ENCODE measurements around the gene CNBD2. TPM values are rescaled to one million over a fixed set of nuclear protein-coding genes. Genes with fewer than 3 reads are reported as not detected.
"Not testable (repeated sequence)": the region's sequence is repeated elsewhere in the genome, so short reads cannot be mapped to it uniquely, and the experiment has no call there.

CNBD2 gene
- total and polyA plus RNA-seq, 7 donors = 1.7 to 14.6 (median 7.1) TPM

GRCh38 chr20:35994994-35995453 is 26.6 kb downstream of the CNBD2 start:
- DNase-seq = peak; percentile 87
- intact Hi-C loops (cut with DNase I) = loop anchor here (1.0 to 5.0 kb wide), 2 partner anchors 143 to 202 kb away; no protein-coding TSS in a partner anchor
- Histone ChIP-seq H3K27ac (no peak overlapping the region), H3K27me3 (no peaks in the 10 kb centered on the region), H3K36me3 (no peaks in the 10 kb centered on the region), H3K4me3 (no peak overlapping the region), H3K4me1 (no peaks in the 10 kb centered on the region), H3K9me3 (no peaks in the 10 kb centered on the region)
- WGBS, 2 donors = 1 to 3% methylated on average over 6 of the region's 6 CpGs
- peak; percentile 68 to 82 (median 78) for TF ChIP-seq CTCF (IDR thresholded peaks at IDR 0.05)
- TF ChIP-seq EP300 (IDR thresholded peaks at IDR 0.05) = no peak
- TF ChIP-seq POLR2A (IDR thresholded peaks at IDR 0.05) = no peak
- no peak for TF ChIP-seq POLR2AphosphoS5 (IDR thresholded peaks at IDR 0.05)

GRCh38 chr20:35996492-35996891 is 28.1 kb downstream of the CNBD2 start:
- DNase-seq; H3K4me1 ChIP-seq; intact Hi-C loops (cut with DNase I); H3K36me3 ChIP-seq; H3K27ac ChIP-seq; H3K9me3 ChIP-seq; H3K27me3 ChIP-seq; H3K4me3 ChIP-seq: not testable (repeated sequence)
- WGBS, 2 donors = 94 to 96% methylated on average over 8 of the region's 8 CpGs

- H3K9me3 ChIP-seq; DNase-seq; H3K36me3 ChIP-seq; H3K4me3 ChIP-seq; H3K27me3 ChIP-seq; H3K27ac ChIP-seq; H3K4me1 ChIP-seq; intact Hi-C loops (cut with DNase I): not testable (repeated sequence)
- WGBS, 2 donors = 96 to 97% methylated on average over 23 to 24 of the region's 34 CpGs
Observed at GRCh38 chr20:36001331-36001730, 32.9 kb downstream of the CNBD2 start.

- no peak overlapping the region for H3K4me3 ChIP-seq
- DNase-seq = no peak
- no peaks in the 10 kb centered on the region for H3K4me1 ChIP-seq
- TF ChIP-seq POLR2AphosphoS5 (IDR thresholded peaks at IDR 0.05) (no peak), POLR2A (IDR thresholded peaks at IDR 0.05) (no peak), CTCF (IDR thresholded peaks at IDR 0.05) (no peak), EP300 (IDR thresholded peaks at IDR 0.05) (no peak)
- H3K36me3 ChIP-seq = no peaks in the 10 kb centered on the region
- intact Hi-C loops (cut with DNase I) = no loop called here
- H3K9me3 ChIP-seq = peaks cover 0 to 5% (median 0%) of the 10 kb centered on the region in 4 donors
- H3K27ac ChIP-seq = no peak overlapping the region
- no peaks in the 10 kb centered on the region for H3K27me3 ChIP-seq
Observed at GRCh38 chr20:36002855-36003254, 34.5 kb downstream of the CNBD2 start.

- H3K36me3 ChIP-seq = no peaks in the 10 kb centered on the region
- H3K27me3 ChIP-seq = no peaks in the 10 kb centered on the region
- WGBS, 2 donors = 75 to 76% methylated on average over 1 of the region's 1 CpG
- TF ChIP-seq CTCF (IDR thresholded peaks at IDR 0.05) = no peak
- TF ChIP-seq POLR2AphosphoS5 (IDR thresholded peaks at IDR 0.05) = no peak
- no peak for TF ChIP-seq EP300 (IDR thresholded peaks at IDR 0.05)
- TF ChIP-seq POLR2A (IDR thresholded peaks at IDR 0.05) = no peak
- no peak overlapping the region for H3K4me3 ChIP-seq
- intact Hi-C loops (cut with DNase I) = no loop called here
- DNase-seq = no peak
- H3K9me3 ChIP-seq = peaks cover 0 to 5% (median 0%) of the 10 kb centered on the region in 4 donors
- H3K4me1 ChIP-seq = no peaks in the 10 kb centered on the region
- H3K27ac ChIP-seq = no peak overlapping the region
Observed at GRCh38 chr20:36004045-36004444, 35.7 kb downstream of the CNBD2 start.

- no peak overlapping the region for H3K27ac ChIP-seq
- H3K36me3 ChIP-seq = no peaks in the 10 kb centered on the region
- DNase-seq = no peak
- H3K4me3 ChIP-seq = no peak overlapping the region
- H3K4me1 ChIP-seq = no peaks in the 10 kb centered on the region
- no peaks in the 10 kb centered on the region for H3K27me3 ChIP-seq
- peaks cover 0 to 3% (median 0%) of the 10 kb centered on the region in 4 donors for H3K9me3 ChIP-seq
- 92 to 96% methylated on average over 4 of the region's 4 CpGs for WGBS, 2 donors
- TF ChIP-seq POLR2AphosphoS5 (IDR thresholded peaks at IDR 0.05) (no peak), POLR2A (IDR thresholded peaks at IDR 0.05) (no peak), CTCF (IDR thresholded peaks at IDR 0.05) (no peak), EP300 (IDR thresholded peaks at IDR 0.05) (no peak)
- intact Hi-C loops (cut with DNase I) = no loop called here
Observed at GRCh38 chr20:36008461-36009035, 40.2 kb downstream of the CNBD2 start.

All from sigmoid colon (tissue), 7 donors.